CD14-positive monocyte (primary cell): Measurements from ENCODE around the gene TMEM87B. TPM values are rescaled to one million over a fixed set of nuclear protein-coding genes. Genes with fewer than 3 reads are reported as not detected.

ENCODE experiments used
- DNase-seq, 3 donors: peaks; one replicate each; pipeline ENCODE4 v3.0.0-alpha.2; 2011 to 2022
- H2AFZ ChIP-seq: 2 replicates; pipeline ENCODE4 v1.6.0; 2012; ENCODE audit warnings: mild to moderate bottlenecking, low read depth, low read length, inconsistent platforms; ENCODE audit not compliant: insufficient read depth, poor library complexity, severe bottlenecking
- H3K27ac ChIP-seq, 2 donors: 1 replicate in 1 of 2; 2 replicates in 1 of 2; pipeline ENCODE4 v1.5.1; 2012 to 2013; ENCODE audit warnings: low read length in 2 of 2, control low read depth in 1 of 2, inconsistent platforms in 1 of 2, low read depth in 1 of 2, mild to moderate bottlenecking in 1 of 2
- H3K27me3 ChIP-seq, 2 donors: one replicate each; pipeline versions ENCODE4 v1.6.0 to v1.6.1; 2011 to 2013; ENCODE audit warnings: low read length in 2 of 2; ENCODE audit not compliant: control insufficient read depth in 2 of 2, insufficient read depth in 2 of 2
- H3K36me3 ChIP-seq, 2 donors: replicated peaks in 1 of 2; 1 replicate in 1 of 2; 2 replicates in 1 of 2; pipeline versions ENCODE4 v1.5.1 to v1.6.1; 2012 to 2013; ENCODE audit warnings: low read length in 2 of 2, control low read depth in 1 of 2, inconsistent platforms in 1 of 2, mild to moderate bottlenecking in 1 of 2; ENCODE audit not compliant: insufficient read depth in 2 of 2, control insufficient read depth in 1 of 2
- H3K4me1 ChIP-seq, 2 donors: 1 replicate in 1 of 2; 2 replicates in 1 of 2; pipeline versions ENCODE4 v1.5.1 to v1.6.1; 2012 to 2013; ENCODE audit warnings: low read length in 2 of 2, control low read depth in 1 of 2, inconsistent platforms in 1 of 2, mild to moderate bottlenecking in 1 of 2, moderate library complexity in 1 of 2; ENCODE audit not compliant: insufficient read depth in 2 of 2, control insufficient read depth in 1 of 2
- H3K4me2 ChIP-seq: replicated peaks from 2 replicates; pipeline ENCODE3; 2012; ENCODE audit warnings: low read length, moderate library complexity, mild to moderate bottlenecking; ENCODE audit not compliant: poor library complexity, severe bottlenecking; ENCODE audit errors: extremely low read depth
- H3K4me3 ChIP-seq, 3 experiments: fragments of 200-600 bp in 1 of 3; sonication (generic) in 1 of 3; replicated peaks in 1 of 3; 1 replicate in 2 of 3; 2 replicates in 1 of 3; pipeline ENCODE4 v1.5.1; 2011 to 2013; ENCODE audit warnings: low read length in 3 of 3, mild to moderate bottlenecking in 3 of 3, control low read depth in 2 of 3, low read depth in 2 of 3, inconsistent platforms in 1 of 3, moderate library complexity in 1 of 3
- H3K79me2 ChIP-seq: 2 replicates; pipeline ENCODE4 v1.6.0; 2012; ENCODE audit warnings: mild to moderate bottlenecking, control low read depth, inconsistent platforms, low read length, moderate library complexity; ENCODE audit not compliant: insufficient read depth
- H3K9ac ChIP-seq: 2 replicates; pipeline ENCODE4 v1.6.0; 2017; ENCODE audit warnings: low read length, mild to moderate bottlenecking; ENCODE audit not compliant: insufficient read depth, poor library complexity, severe bottlenecking
- H3K9me3 ChIP-seq, 2 donors: replicated peaks in 1 of 2; 1 replicate in 1 of 2; 2 replicates in 1 of 2; pipeline versions ENCODE4 v1.5.1 to v1.6.1; 2012 to 2013; ENCODE audit warnings: low read length in 2 of 2, control low read depth in 1 of 2; ENCODE audit not compliant: control insufficient read depth in 1 of 2, insufficient read depth in 1 of 2
- H4K20me1 ChIP-seq: 2 replicates; pipeline ENCODE4 v1.6.0; 2012; ENCODE audit warnings: mild to moderate bottlenecking, low read length, control low read depth, moderate library complexity; ENCODE audit not compliant: insufficient read depth
- H3K27ac Mint-ChIP-seq, 7 donors: one replicate each; pipeline ENCODE4 v1.8.0; 2020; ENCODE audit warnings: mild to moderate bottlenecking in 7 of 7, mixed read lengths in 7 of 7, moderate library complexity in 6 of 7, inconsistent platforms in 2 of 7
- H3K27me3 Mint-ChIP-seq, 3 donors: one replicate each; pipeline ENCODE4 v1.8.0; 2021 to 2022; ENCODE audit warnings: low read depth in 3 of 3, mild to moderate bottlenecking in 3 of 3, mixed read lengths in 3 of 3, moderate library complexity in 3 of 3, inconsistent platforms in 1 of 3
- H3K36me3 Mint-ChIP-seq, 2 donors: one replicate each; pipeline ENCODE4 v1.8.0; 2020; ENCODE audit warnings: mixed read lengths in 2 of 2, inconsistent platforms in 1 of 2, mild to moderate bottlenecking in 1 of 2
- H3K4me1 Mint-ChIP-seq: one replicate; pipeline ENCODE4 v1.8.0; 2020; ENCODE audit warnings: mild to moderate bottlenecking, mixed read lengths
- H3K4me3 Mint-ChIP-seq, 2 donors: one replicate each; pipeline ENCODE4 v1.8.0; 2020; ENCODE audit warnings: mild to moderate bottlenecking in 2 of 2, mixed read lengths in 2 of 2, moderate library complexity in 1 of 2
- H3K9me3 Mint-ChIP-seq, 7 donors: one replicate each; pipeline ENCODE4 v1.8.0; 2020 to 2022; ENCODE audit warnings: mixed read lengths in 7 of 7, mild to moderate bottlenecking in 6 of 7, moderate library complexity in 6 of 7, inconsistent platforms in 2 of 7
- CTCF ChIP-seq: fragments of 200-600 bp; IDR thresholded peaks from one replicate; pipeline ENCODE4 v1.8.0; 2022; ENCODE audit warnings: antibody characterized with exemption, mild to moderate bottlenecking
- WGBS: methylation state at CpG from one replicate; pipeline ENCODE4 v1.1.5; 2013; ENCODE audit warnings: missing lambda C conversion rate; ENCODE audit not compliant: insufficient coverage; 5-methylcytosine and 5-hydroxymethylcytosine counted together
- intact Hi-C, 2 donors: fragments of 100-400 bp; cut with micrococcal nuclease; formaldehyde crosslinking; loops; one replicate each; pipeline versions ENCODE4 v1.15.0 to v1.15.1; 2023
- polyA minus RNA-seq: library from RNA; depleted of rRNA, polyadenylated mRNA; stranded (reverse); fragments of >200 nt; gene quantifications from 2 replicates; pipeline ENCODE4 v1.2.3, GENCODE V29; 2012
- polyA plus RNA-seq, 3 donors: library from polyadenylated mRNA; depleted of rRNA in 1 of 3; unstranded in 2 of 3; stranded (reverse) in 1 of 3; fragments of 300-500 nt in 2 of 3; fragments of >200 nt in 1 of 3; fragmentation: Illumina TruSeq in 2 of 3; gene quantifications; 1 replicate in 2 of 3; 2 replicates in 1 of 3; pipeline ENCODE4 v1.2.3, GENCODE V29; 2012 to 2021
- total RNA-seq, 12 experiments: library from RNA in 1 of 12; stranded (reverse) in 1 of 12; fragments of 120-200 nt in 1 of 12; gene quantifications; one replicate each; pipeline ENCODE4 v1.2.4 and lab custom pipeline; 2013 to 2026; ENCODE audit warnings: mixed read lengths in 6 of 12, inconsistent platforms in 1 of 12

TMEM87B gene
- total RNA-seq (2013): 15.0 TPM
- polyA plus RNA-seq: 10 to 100 TPM in 2 of 3 donors, 1 to 10 TPM in 1; 9.1 to 13.4 (median 11.4) TPM
- polyA minus RNA-seq: 8.3 and 11.2 TPM in 2 replicates
- total RNA-seq (lab: John Stamatoyannopoulos, UW): 7.5 to 55.4 (median 37.0) reads per million in 11 experiments

GRCh38 chr2:112054847-112055729 lies at the start of gene TMEM87B:
TMEM87B (plus strand) TSS chr2:112055269; CDS start chr2:112055592, 323 bp downstream.
- Histone ChIP-seq H3K36me3 (peaks cover 3 to 11% of the 10 kb centered on the region in 2 donors), H3K4me3 (peak within 1 kb of the TSS; percentile 87 to 94 (median 89)), H3K79me2 (peaks cover 35% of the 10 kb centered on the region), H2AFZ (peak within 1 kb of the TSS; percentile 94), H3K4me1 (peaks cover 22 to 35% of the 10 kb centered on the region in 2 donors), H3K27me3 (no peaks in the 10 kb centered on the region), H3K9me3 (no peaks in the 10 kb centered on the region), H3K9ac (peak within 1 kb of the TSS; percentile 85), H4K20me1 (peaks cover 36% of the 10 kb centered on the region), H3K4me2 (peak within 1 kb of the TSS; percentile 93), H3K27ac (peak within 1 kb of the TSS; percentile 89 to 90)
- TF ChIP-seq CTCF: no peak
- DNase-seq: peak; percentile 93 to 98 (median 97)
- under 1% methylated on average over 71 of the region's 90 CpGs for WGBS
- no peaks in the 10 kb centered on the region for H3K9me3 Mint-ChIP-seq
- peak within 1 kb of the TSS; percentile 95 to 100 (median 98) for H3K27ac Mint-ChIP-seq
- H3K36me3 Mint-ChIP-seq: peaks cover 17 to 21% of the 10 kb centered on the region in 2 donors
- intact Hi-C loops: loop anchor here (5.0 to 10.0 kb wide), 5 partner anchors 48 to 527 kb away; partner anchors contain the start of genes CHCHD5 (in 1 of the 2), RGPD8 (in 1 of the 2), ZC3H6 (in 1 of the 2) and ZC3H8 (in 1 of the 2)
- peak within 1 kb of the TSS; percentile 94 to 99 for H3K4me3 Mint-ChIP-seq
- peaks cover 34% of the 10 kb centered on the region for H3K4me1 Mint-ChIP-seq
- peaks cover 0 to 5% (median 0%) of the 10 kb centered on the region in 3 donors for H3K27me3 Mint-ChIP-seq

GRCh38 chr2:112005406-112006075 lies 49.5 kb upstream of the TMEM87B start:
- Histone ChIP-seq H3K4me1 (peaks cover 82 to 92% of the 10 kb centered on the region in 2 donors), H3K9me3 (no peaks in the 10 kb centered on the region), H3K4me3 (peak overlapping the region in 1 of 3 experiments; percentile 1), H3K9ac (no peak overlapping the region), H3K79me2 (no peaks in the 10 kb centered on the region), H4K20me1 (no peaks in the 10 kb centered on the region), H3K27me3 (no peaks in the 10 kb centered on the region), H3K4me2 (peak overlapping the region; percentile 54), H3K36me3 (peaks cover 0 to 7% of the 10 kb centered on the region in 2 donors), H3K27ac (peak overlapping the region; percentile 78 to 79), H2AFZ (no peak overlapping the region)
- H3K27me3 Mint-ChIP-seq: peaks cover 0 to 2% (median 0%) of the 10 kb centered on the region in 3 donors
- peak; percentile 33 to 70 (median 61) for DNase-seq
- intact Hi-C loops: loop anchor here in 1 of 2 donors (2.0 to 5.0 kb wide), 2 partner anchors 25 to 47 kb away; no protein-coding TSS in a partner anchor
- peaks cover 0 to 1% (median 0%) of the 10 kb centered on the region in 7 donors for H3K9me3 Mint-ChIP-seq
- peaks cover 9 to 10% of the 10 kb centered on the region in 2 donors for H3K36me3 Mint-ChIP-seq
- no peak for TF ChIP-seq CTCF
- peaks cover 85% of the 10 kb centered on the region for H3K4me1 Mint-ChIP-seq
- WGBS: 92% methylated on average over 2 of the region's 5 CpGs
- peak overlapping the region; percentile 93 to 98 (median 95) for H3K27ac Mint-ChIP-seq
- peak overlapping the region in 1 of 2 donors; percentile 26 for H3K4me3 Mint-ChIP-seq
